ENCODE data around the gene ALDH3B2.

DNA sequence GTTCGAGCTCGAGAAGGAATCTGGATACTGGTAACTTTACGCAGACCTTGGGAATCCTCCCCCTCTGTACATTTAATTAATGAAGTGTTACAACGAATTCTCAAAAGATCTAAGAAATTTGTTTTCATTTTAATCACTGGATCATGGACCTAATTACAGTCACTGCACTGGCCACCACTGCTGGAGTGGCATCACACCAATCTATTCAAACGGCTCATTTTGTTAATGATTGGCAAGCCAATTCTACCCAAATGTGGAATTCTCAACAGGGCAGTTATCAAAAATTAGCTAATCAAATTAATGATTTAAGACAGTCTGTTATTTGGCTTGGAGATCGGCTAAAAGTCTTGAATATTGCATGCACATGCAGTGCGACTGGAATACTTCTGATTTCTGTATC, 30.1 kb upstream of the ALDH3B2 start:
- TF ChIP-seq SP1 (IDR thresholded peaks at IDR 0.05) (no peak), ELF4 (IDR thresholded peaks at IDR 0.05) (no peak), NFRKB (IDR thresholded peaks at IDR 0.05) (no peak), CTBP1 (IDR thresholded peaks at IDR 0.05; ENCODE audit: borderline replicate concordance) (no peak), TARDBP (IDR thresholded peaks at IDR 0.05) (no peak), LEF1 (IDR thresholded peaks at IDR 0.05; ENCODE audit: borderline replicate concordance) (no peak), SUZ12 (IDR thresholded peaks at IDR 0.05) (no peak), ZNF384 (IDR thresholded peaks at IDR 0.05) (no peak), BHLHE40 (IDR thresholded peaks at IDR 0.05; ENCODE audit: borderline replicate concordance) (no peak), ARNT (IDR thresholded peaks at IDR 0.05) (no peak), HDGF (IDR thresholded peaks at IDR 0.05; ENCODE audit: borderline replicate concordance) (no peak), FOXA1 (IDR thresholded peaks at IDR 0.05) (no peak), FOXM1 (IDR thresholded peaks at IDR 0.05; ENCODE audit: borderline replicate concordance) (no peak)

Data from HEK293T (cell line).